CD4-positive, alpha-beta memory T cell (primary cell): ENCODE measurements around the gene HUS1B. TPM values are rescaled to one million over a fixed set of nuclear protein-coding genes. Genes with fewer than 3 reads are reported as not detected.

Experiments used
- CTCF ChIA-PET: fragments of 350-600 bp; sonication (Branson Sonifier 250); formaldehyde crosslinking; loops from one replicate; lab custom pipeline; 2021; ENCODE audit warnings: inconsistent platforms; ENCODE audit not compliant: partially characterized antibody; lab: Charles Lee
- POLR2A ChIA-PET: fragments of 350-600 bp; sonication (Branson Sonifier 250); formaldehyde crosslinking; loops from one replicate; lab custom pipeline; 2021; ENCODE audit not compliant: partially characterized antibody; lab: Charles Lee
- DNase-seq, 5 donors: peaks; one replicate each; pipeline versions ENCODE4 v3.0.0 to v3.0.0-alpha.2; 2020 to 2022; ENCODE audit warnings: mixed read lengths in 1 of 5
- H3K27ac ChIP-seq: one replicate; pipeline ENCODE4 v1.7.0; 2013; ENCODE audit warnings: low read depth, low read length
- H3K27me3 ChIP-seq: 2 replicates; pipeline ENCODE4 v1.7.0; 2013; ENCODE audit warnings: mild to moderate bottlenecking, low read length, moderate library complexity; ENCODE audit not compliant: insufficient read depth
- H3K36me3 ChIP-seq: 2 replicates; pipeline ENCODE4 v1.7.0; 2013; ENCODE audit warnings: mild to moderate bottlenecking, low read length, moderate library complexity; ENCODE audit not compliant: insufficient read depth
- H3K4me1 ChIP-seq: 2 replicates; pipeline ENCODE4 v1.7.0; 2013; ENCODE audit warnings: mild to moderate bottlenecking, low read length, moderate library complexity; ENCODE audit not compliant: insufficient read depth
- H3K4me3 ChIP-seq, 2 donors: one replicate each; pipeline ENCODE4 v1.7.0; 2013; ENCODE audit warnings: low read length in 2 of 2, mild to moderate bottlenecking in 1 of 2
- H3K9me3 ChIP-seq, 2 donors: one replicate each; pipeline ENCODE4 v1.7.0; 2013; ENCODE audit warnings: low read length in 2 of 2, control low read depth in 1 of 2; ENCODE audit not compliant: control insufficient read depth in 1 of 2
- H3K27ac Mint-ChIP-seq, 7 donors: one replicate each; pipeline ENCODE4 v1.8.0; 2020 to 2021; ENCODE audit warnings: mixed read lengths in 7 of 7, mild to moderate bottlenecking in 6 of 7, inconsistent platforms in 3 of 7, moderate library complexity in 3 of 7
- H3K27me3 Mint-ChIP-seq, 2 donors: one replicate each; pipeline ENCODE4 v1.8.0; 2020 to 2021; ENCODE audit warnings: mixed read lengths in 2 of 2
- H3K36me3 Mint-ChIP-seq, 2 donors: one replicate each; pipeline ENCODE4 v1.8.0; 2020 to 2021; ENCODE audit warnings: mixed read lengths in 2 of 2, inconsistent platforms in 1 of 2, mild to moderate bottlenecking in 1 of 2
- H3K4me1 Mint-ChIP-seq, 4 donors: one replicate each; pipeline ENCODE4 v1.8.0; 2020 to 2021; ENCODE audit warnings: mixed read lengths in 4 of 4, mild to moderate bottlenecking in 1 of 4
- H3K4me3 Mint-ChIP-seq, 8 donors: one replicate each; pipeline ENCODE4 v1.8.0; 2020 to 2021; ENCODE audit warnings: mixed read lengths in 8 of 8, mild to moderate bottlenecking in 7 of 8, moderate library complexity in 6 of 8, inconsistent platforms in 3 of 8
- H3K9me3 Mint-ChIP-seq, 8 donors: one replicate each; pipeline ENCODE4 v1.8.0; 2020 to 2021; ENCODE audit warnings: mixed read lengths in 8 of 8, mild to moderate bottlenecking in 5 of 8, inconsistent platforms in 3 of 8, moderate library complexity in 1 of 8
- intact Hi-C: fragments of 100-400 bp; cut with micrococcal nuclease; formaldehyde crosslinking; loops from one replicate; pipeline ENCODE4 v1.15.1; 2023
- polyA plus RNA-seq, 2 donors: library from polyadenylated mRNA; unstranded; fragments of 300-500 nt; fragmentation: Illumina TruSeq; gene quantifications; one replicate each; pipeline ENCODE4 v1.2.3, GENCODE V29; 2021
- total RNA-seq, 2 experiments: library from RNA; stranded (reverse); gene quantifications; one replicate each; pipeline ENCODE4 v1.2.3, GENCODE V29; 2021

The HUS1B gene
- total and polyA plus RNA-seq, 4 experiments from 2014 or later: 0.78 to 2.6 (median 2.0) TPM

DNA sequence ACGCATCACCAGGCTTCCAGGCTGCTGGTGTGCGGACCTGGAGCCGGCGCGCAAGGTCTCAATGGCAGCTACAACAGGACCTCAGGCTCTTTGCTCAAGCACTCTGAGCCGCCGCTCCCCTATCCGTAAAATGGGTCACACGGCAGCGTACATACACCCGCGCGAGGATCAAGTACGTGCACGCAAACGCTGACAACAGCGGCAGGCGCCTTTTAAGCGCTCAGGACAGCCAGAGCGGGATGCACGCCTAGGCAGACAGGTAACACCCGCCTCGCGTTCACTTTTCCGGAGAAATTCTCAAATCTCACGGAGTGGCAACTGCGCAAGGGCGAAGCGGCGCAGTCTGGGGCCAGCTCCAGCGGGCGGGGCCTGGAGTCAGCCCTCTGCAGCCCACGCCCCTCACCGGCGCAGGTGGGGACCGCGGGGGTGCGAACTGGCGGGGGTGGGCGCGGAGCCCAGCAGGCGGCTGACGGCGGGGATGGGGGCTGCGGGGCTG is 35.5 kb upstream of the HUS1B start:
- peak overlapping the region; percentile 77 for H3K27ac ChIP-seq
- CTCF ChIA-PET: interaction anchor here (1.0 to 1.8 kb wide), 5 partner anchors 10 to 99 kb away, joined by 3 to 5 read pairs (median 3); no protein-coding TSS in a partner anchor
- H3K4me3 ChIP-seq: peak overlapping the region; percentile 81 to 89
- no peaks in the 10 kb centered on the region for H3K9me3 ChIP-seq
- H3K4me1 ChIP-seq: peaks cover 41% of the 10 kb centered on the region
- H3K27me3 Mint-ChIP-seq: no peaks in the 10 kb centered on the region
- peak overlapping the region; percentile 75 to 97 (median 94) for H3K27ac Mint-ChIP-seq
- intact Hi-C loops: loop anchor here (10.0 kb wide), 1 partner anchor 298 kb away; the partner anchor contains the start of gene IRF4
- DNase-seq: peak; percentile 76 to 88 (median 81)
- H3K36me3 ChIP-seq: peaks cover 21% of the 10 kb centered on the region
- H3K4me1 Mint-ChIP-seq: peaks cover 25 to 50% (median 29%) of the 10 kb centered on the region in 4 donors
- peaks cover 8 to 15% of the 10 kb centered on the region in 2 donors for H3K36me3 Mint-ChIP-seq
- POLR2A ChIA-PET: interaction anchor here (0.5 to 2.2 kb wide), 12 partner anchors 9 to 499 kb away, joined by 3 to 25 read pairs (median 4); no protein-coding TSS in a partner anchor
- H3K27me3 ChIP-seq: no peaks in the 10 kb centered on the region
- H3K9me3 Mint-ChIP-seq: no peaks in the 10 kb centered on the region
- peak overlapping the region; percentile 94 to 98 (median 96) for H3K4me3 Mint-ChIP-seq

DNA sequence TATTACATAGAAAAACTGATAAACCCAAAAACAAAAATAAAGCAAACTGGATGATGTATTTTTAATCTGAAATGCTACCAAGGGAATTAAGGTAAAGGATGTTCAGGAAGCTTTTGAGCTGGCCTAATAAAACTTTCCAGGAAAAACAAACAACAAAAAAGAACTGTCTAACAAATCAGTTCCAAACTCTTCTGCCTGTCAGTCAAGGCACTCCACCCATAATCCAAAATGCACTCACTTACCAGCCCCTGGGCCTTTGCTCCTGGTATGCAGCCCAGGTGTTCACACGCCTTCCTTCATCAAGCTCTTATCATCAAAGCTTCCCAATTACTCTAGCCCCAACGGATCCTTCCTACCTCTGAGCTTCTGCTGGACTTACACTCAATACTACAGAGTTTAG is 32.3 kb upstream of the HUS1B start:
- H3K9me3 Mint-ChIP-seq: no peaks in the 10 kb centered on the region
- no peak overlapping the region for H3K27ac ChIP-seq
- H3K27me3 Mint-ChIP-seq: no peaks in the 10 kb centered on the region
- H3K9me3 ChIP-seq: no peaks in the 10 kb centered on the region
- no peak for DNase-seq
- intact Hi-C loops: no loop called here
- H3K27ac Mint-ChIP-seq: peak overlapping the region in 2 of 7 donors; percentile 38 to 49
- no peak overlapping the region for H3K4me3 ChIP-seq
- H3K4me1 ChIP-seq: peaks cover 66% of the 10 kb centered on the region
- CTCF ChIA-PET: interaction anchor here (1.0 to 1.8 kb wide), 3 partner anchors 13 to 33 kb away, joined by 4 read pairs; no protein-coding TSS in a partner anchor
- H3K36me3 ChIP-seq: peaks cover 21% of the 10 kb centered on the region
- H3K36me3 Mint-ChIP-seq: peaks cover 11 to 19% of the 10 kb centered on the region in 2 donors
- no peaks in the 10 kb centered on the region for H3K27me3 ChIP-seq
- peaks cover 35 to 58% (median 40%) of the 10 kb centered on the region in 4 donors for H3K4me1 Mint-ChIP-seq
- POLR2A ChIA-PET: no interaction called here
- no peak overlapping the region for H3K4me3 Mint-ChIP-seq

DNA sequence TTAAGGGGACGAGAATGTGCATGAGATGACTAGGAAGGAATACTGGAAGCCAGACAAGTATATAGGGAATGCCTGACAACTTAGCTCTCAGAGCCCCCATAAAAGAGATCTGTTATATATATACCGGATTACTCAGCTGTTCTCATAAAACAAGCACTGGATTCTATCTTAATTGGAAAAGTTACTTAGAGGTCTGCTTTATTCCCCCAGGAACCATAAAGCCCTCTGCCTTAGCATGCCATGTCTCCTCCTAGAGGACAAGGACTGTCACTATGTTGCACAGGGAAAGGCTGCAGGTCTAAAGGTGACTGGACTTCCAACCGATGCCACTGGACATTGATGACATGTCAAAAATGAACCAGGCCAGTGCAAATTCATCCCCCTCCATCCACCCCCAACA is 29.6 kb upstream of the HUS1B start:
- Histone ChIP-seq H3K27me3 (no peaks in the 10 kb centered on the region), H3K4me3 (no peak overlapping the region), H3K9me3 (no peaks in the 10 kb centered on the region), H3K36me3 (peaks cover 21% of the 10 kb centered on the region), H3K27ac (no peak overlapping the region), H3K4me1 (peaks cover 76% of the 10 kb centered on the region)
- no peak overlapping the region for H3K27ac Mint-ChIP-seq
- no peaks in the 10 kb centered on the region for H3K27me3 Mint-ChIP-seq
- no peak for DNase-seq
- peaks cover 43 to 55% (median 43%) of the 10 kb centered on the region in 4 donors for H3K4me1 Mint-ChIP-seq
- H3K36me3 Mint-ChIP-seq: peaks cover 11 to 16% of the 10 kb centered on the region in 2 donors
- CTCF ChIA-PET: no interaction called here
- no peak overlapping the region for H3K4me3 Mint-ChIP-seq
- intact Hi-C loops: no loop called here
- POLR2A ChIA-PET: interaction anchor here (1.7 kb wide), 1 partner anchor 24 kb away, joined by 4 read pairs; no protein-coding TSS in a partner anchor
- H3K9me3 Mint-ChIP-seq: no peaks in the 10 kb centered on the region

DNA sequence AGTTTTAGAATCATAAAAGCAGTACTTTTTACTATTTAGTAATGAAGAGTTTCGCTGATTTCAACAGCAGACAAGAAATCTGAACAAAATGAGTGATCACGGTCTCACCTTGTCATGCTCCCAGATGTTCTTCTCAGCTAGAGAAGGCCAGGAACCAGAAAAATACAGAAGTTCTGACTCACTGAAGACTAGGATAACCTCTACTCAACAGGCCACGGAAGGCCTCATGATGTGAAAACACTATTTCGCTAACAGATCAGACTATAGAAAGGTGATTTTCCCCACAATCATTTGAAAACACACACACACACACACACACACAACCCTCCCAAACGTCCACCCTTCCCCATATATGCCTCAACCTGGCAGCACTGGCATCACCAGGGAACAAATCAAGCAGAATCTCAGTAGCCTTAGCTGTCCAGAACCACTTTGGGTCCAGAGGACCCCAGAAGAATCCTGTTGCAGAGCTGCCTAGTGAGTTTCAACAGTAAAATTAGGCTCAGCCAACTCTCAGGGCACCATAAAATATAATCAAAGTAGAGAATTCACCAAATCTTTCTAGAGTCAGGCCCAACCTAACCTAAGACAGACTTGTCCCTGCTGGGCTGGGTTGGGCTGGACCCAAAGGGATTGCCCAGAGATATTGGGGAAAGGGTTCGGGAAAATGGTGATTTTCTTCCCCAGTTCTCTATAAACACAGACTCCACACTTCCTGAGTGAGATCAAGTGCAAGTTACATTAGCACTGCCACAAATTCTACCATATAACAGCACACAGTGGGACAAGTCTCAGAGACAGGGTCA is 28.1 kb upstream of the HUS1B start:
- intact Hi-C loops: no loop called here

DNA sequence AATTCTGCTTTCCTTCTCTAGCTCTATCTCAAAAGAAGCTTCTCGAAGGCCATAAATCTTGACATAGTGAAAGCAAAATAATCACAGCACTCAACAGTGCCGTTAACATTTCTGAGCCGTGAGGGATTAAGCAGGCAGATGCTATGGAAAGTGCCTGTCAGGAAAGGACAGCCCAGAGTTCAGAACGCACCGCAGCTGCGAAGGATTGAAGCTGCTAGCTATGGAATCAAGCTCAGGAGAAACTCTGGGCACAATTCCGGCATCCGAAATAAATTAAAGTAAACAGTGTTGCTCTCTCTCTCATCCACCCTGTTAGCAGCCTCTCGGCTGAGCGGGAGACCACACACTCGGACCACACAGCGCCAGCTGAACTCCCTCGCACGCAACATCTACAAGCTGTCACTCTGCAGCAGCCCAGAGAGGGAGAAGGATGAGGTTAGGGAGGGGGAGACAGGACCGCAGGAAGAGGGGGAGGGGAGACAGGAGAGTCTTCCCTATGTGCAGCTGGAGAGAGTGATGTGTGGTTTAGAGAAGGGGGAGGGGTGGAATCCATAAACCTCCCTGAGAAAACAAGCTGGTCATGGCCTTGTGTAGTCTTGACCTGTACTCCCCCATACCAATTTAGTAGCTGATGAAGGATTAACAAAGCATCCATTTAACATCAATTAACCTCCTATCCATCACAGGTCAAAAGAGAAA is 27.0 kb upstream of the HUS1B start:
- Histone ChIP-seq H3K4me3 (no peak overlapping the region), H3K4me1 (peaks cover 58% of the 10 kb centered on the region), H3K9me3 (no peaks in the 10 kb centered on the region), H3K27ac (no peak overlapping the region), H3K36me3 (peaks cover 14% of the 10 kb centered on the region), H3K27me3 (no peaks in the 10 kb centered on the region)
- H3K36me3 Mint-ChIP-seq: peaks cover 3 to 11% of the 10 kb centered on the region in 2 donors
- H3K4me3 Mint-ChIP-seq: peak overlapping the region in 4 of 8 donors; percentile 36 to 62 (median 46)
- DNase-seq: no peak
- CTCF ChIA-PET: interaction anchor here (0.9 to 2.2 kb wide), 2 partner anchors 23 to 38 kb away, joined by 4 to 10 read pairs; no protein-coding TSS in a partner anchor
- no peaks in the 10 kb centered on the region for H3K9me3 Mint-ChIP-seq
- H3K27me3 Mint-ChIP-seq: no peaks in the 10 kb centered on the region
- H3K27ac Mint-ChIP-seq: peak overlapping the region in 2 of 7 donors; percentile 33 to 88
- intact Hi-C loops: no loop called here
- POLR2A ChIA-PET: interaction anchor here (1.2 to 1.3 kb wide), 2 partner anchors 8 to 12 kb away, joined by 3 to 4 read pairs; no protein-coding TSS in a partner anchor
- peaks cover 39 to 56% (median 47%) of the 10 kb centered on the region in 4 donors for H3K4me1 Mint-ChIP-seq

More for the DNA sequence above, 28.1 kb upstream of the HUS1B start:
- Histone ChIP-seq H3K27me3 (no peaks in the 10 kb centered on the region), H3K36me3 (peaks cover 18% of the 10 kb centered on the region), H3K9me3 (no peaks in the 10 kb centered on the region), H3K4me1 (peaks cover 62% of the 10 kb centered on the region), H3K27ac (no peak overlapping the region), H3K4me3 (no peak overlapping the region)
- CTCF ChIA-PET: no interaction called here
- no peaks in the 10 kb centered on the region for H3K27me3 Mint-ChIP-seq
- H3K4me1 Mint-ChIP-seq: peaks cover 42 to 54% (median 45%) of the 10 kb centered on the region in 4 donors
- H3K9me3 Mint-ChIP-seq: no peaks in the 10 kb centered on the region
- POLR2A ChIA-PET: no interaction called here
- peak overlapping the region in 7 of 8 donors; percentile 14 to 80 (median 41) for H3K4me3 Mint-ChIP-seq
- peak overlapping the region in 6 of 7 donors; percentile 4 to 80 (median 38) for H3K27ac Mint-ChIP-seq
- H3K36me3 Mint-ChIP-seq: peaks cover 11 to 14% of the 10 kb centered on the region in 2 donors
- DNase-seq: no peak

DNA sequence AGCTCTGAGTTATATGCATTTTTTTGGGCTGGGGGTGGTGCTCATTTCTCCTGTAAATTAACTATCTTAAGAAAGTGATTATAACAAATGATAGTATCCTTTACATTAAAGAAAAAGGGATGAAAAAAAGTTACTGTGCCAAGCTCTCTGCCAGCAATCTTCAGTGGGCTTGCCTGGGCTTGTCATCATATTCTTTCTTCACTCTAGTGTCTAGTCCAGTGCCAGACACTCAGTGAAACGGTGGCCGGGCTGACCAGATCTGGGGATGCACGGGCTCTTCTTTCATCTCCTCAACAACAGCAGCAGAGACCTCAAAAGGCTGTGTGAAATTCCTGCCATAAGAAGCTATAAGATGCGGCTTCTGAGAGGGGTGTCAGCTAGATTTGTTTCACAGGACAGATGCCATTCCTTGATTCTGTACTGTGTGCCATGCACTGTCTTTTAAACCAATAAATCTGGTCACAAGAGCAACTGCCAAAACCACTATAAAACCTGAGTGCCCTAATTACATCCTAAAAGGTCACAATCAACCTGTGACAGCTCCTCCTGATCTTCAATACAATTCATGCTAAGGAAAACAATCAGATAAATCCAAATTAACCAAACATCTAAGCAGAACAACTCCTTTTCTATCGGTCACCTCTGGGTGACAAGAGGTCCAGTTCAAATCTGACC is 23.9 kb upstream of the HUS1B start:
- no peak overlapping the region for H3K4me3 ChIP-seq
- ChIA-PET CTCF (no interaction called here), POLR2A (no interaction called here)
- no peak overlapping the region for H3K4me3 Mint-ChIP-seq
- peaks cover 44 to 61% (median 53%) of the 10 kb centered on the region in 4 donors for H3K4me1 Mint-ChIP-seq
- no peaks in the 10 kb centered on the region for H3K27me3 ChIP-seq
- peaks cover 38% of the 10 kb centered on the region for H3K4me1 ChIP-seq
- peaks cover 12 to 15% of the 10 kb centered on the region in 2 donors for H3K36me3 Mint-ChIP-seq
- no peaks in the 10 kb centered on the region for H3K9me3 Mint-ChIP-seq
- no peaks in the 10 kb centered on the region for H3K27me3 Mint-ChIP-seq
- H3K27ac ChIP-seq: no peak overlapping the region
- DNase-seq: no peak
- intact Hi-C loops: no loop called here
- H3K27ac Mint-ChIP-seq: peak overlapping the region in 1 of 7 donors; percentile 43
- no peaks in the 10 kb centered on the region for H3K9me3 ChIP-seq
- no peaks in the 10 kb centered on the region for H3K36me3 ChIP-seq
